GM12864 (cell line): ENCODE results near the gene LETM1.

ENCODE experiments used
- DNase-seq: peaks from one replicate; pipeline ENCODE4 v3.0.0-alpha.2; 2011; ENCODE audit warnings: low read depth
- H3K4me3 ChIP-seq: 2 replicates; pipeline ENCODE4 v1.5.1; 2011; ENCODE audit warnings: mild to moderate bottlenecking, low read depth, low read length, control low read depth
- CTCF ChIP-seq: IDR thresholded peaks from 2 replicates; pipeline ENCODE4 v1.5.1; 2011; ENCODE audit warnings: low read depth, mild to moderate bottlenecking, moderate library complexity, low read length, control low read depth, inconsistent platforms; ENCODE audit errors: missing control alignments

Gene LETM1

GRCh38 chr4:1762264-1763010 lies 93.5 kb downstream of the LETM1 start:
- no peak overlapping the region for H3K4me3 ChIP-seq
- no peak for TF ChIP-seq CTCF
- DNase-seq, result no peak
